HEK293 (cell line): ENCODE measurements around the gene POLG2.

Experiments
- CTCF ChIA-PET: fragments of 350-600 bp; formaldehyde crosslinking; extraction: SDS; loops from one replicate; lab custom pipeline; 2021; ENCODE audit warnings: antibody characterized with exemption; lab: Yijun Ruan, JAX
- POLR2A ChIA-PET: fragments of 300-600 bp; formaldehyde crosslinking; extraction: SDS; loops from one replicate; lab custom pipeline; 2020; ENCODE audit warnings: antibody characterized with exemption, inconsistent platforms; lab: Yijun Ruan, JAX
- H3K27ac ChIP-seq: fragments of 200-500 bp; sonication (Bioruptor generic); 2 replicates; pipeline ENCODE4 v1.5.1; 2014; ENCODE audit warnings: low read depth, low read length, control low read depth, inconsistent platforms; ENCODE audit errors: extremely low read depth
- H3K36me3 ChIP-seq, 2 experiments: fragments of 200-500 bp in 1 of 2; sonication (Bioruptor generic) in 1 of 2; 1 replicate in 1 of 2; 2 replicates in 1 of 2; pipeline ENCODE4 v1.5.1; 2014 to 2017; ENCODE audit warnings: inconsistent platforms in 2 of 2, low read length in 2 of 2; ENCODE audit not compliant: control insufficient read depth in 2 of 2, insufficient read depth in 1 of 2
- H3K4me1 ChIP-seq: fragments of 200-500 bp; sonication (Bioruptor generic); 2 replicates; pipeline ENCODE4 v1.5.1; 2014; ENCODE audit warnings: mild to moderate bottlenecking, low read length, inconsistent platforms; ENCODE audit not compliant: control insufficient read depth, insufficient read depth
- H3K4me3 ChIP-seq: 2 replicates; pipeline ENCODE4 v1.5.1; 2011; ENCODE audit warnings: low read depth, mild to moderate bottlenecking, control low read depth, low read length, moderate library complexity
- H3K9me3 ChIP-seq: fragments of 200-500 bp; sonication (Bioruptor generic); 2 replicates; pipeline ENCODE4 v1.5.1; 2014; ENCODE audit warnings: low read depth, low read length, inconsistent platforms; ENCODE audit not compliant: control insufficient read depth, insufficient read depth
- IKZF3 ChIP-seq: fragments of 450-650 bp; IDR thresholded peaks from 2 replicates; pipeline ENCODE4 v1.5.0; 2018; ENCODE audit warnings: missing biosample characterization, mild to moderate bottlenecking, missing genetic modification characterization, moderate library complexity
- MYNN ChIP-seq: fragments of 450-650 bp; formaldehyde crosslinking; IDR thresholded peaks from 2 replicates; pipeline ENCODE4 v1.5.1; 2016; ENCODE audit warnings: missing biosample characterization, missing genetic modification characterization, borderline replicate concordance
- YY1 ChIP-seq: fragments of 450-650 bp; formaldehyde crosslinking; IDR thresholded peaks from 2 replicates; pipeline ENCODE4 v1.5.1; 2018; ENCODE audit warnings: missing biosample characterization, missing genetic modification characterization
- ZIC2 ChIP-seq: fragments of 450-650 bp; formaldehyde crosslinking; IDR thresholded peaks from 2 replicates; pipeline ENCODE4 v1.5.1; 2016; ENCODE audit warnings: missing biosample characterization, missing genetic modification characterization
- ZNF140 ChIP-seq: fragments of 450-650 bp; formaldehyde crosslinking; IDR thresholded peaks from 2 replicates; pipeline ENCODE4 v1.5.1; 2016; ENCODE audit warnings: missing biosample characterization, missing genetic modification characterization
- ZNF223 ChIP-seq: fragments of 450-650 bp; formaldehyde crosslinking; IDR thresholded peaks from 2 replicates; pipeline ENCODE4 v1.5.1; 2016; ENCODE audit warnings: missing biosample characterization, missing genetic modification characterization
- ZNF292 ChIP-seq: fragments of 450-650 bp; formaldehyde crosslinking; IDR thresholded peaks from 2 replicates; pipeline ENCODE4 v1.5.1; 2016; ENCODE audit warnings: low read depth, missing biosample characterization, missing genetic modification characterization, borderline replicate concordance
- ZNF510 ChIP-seq: fragments of 450-650 bp; formaldehyde crosslinking; IDR thresholded peaks from 2 replicates; pipeline ENCODE4 v1.5.1; 2018; ENCODE audit warnings: mild to moderate bottlenecking, missing genetic modification characterization, missing biosample characterization; ENCODE audit not compliant: insufficient replicate concordance
- ZNF518A ChIP-seq: fragments of 450-650 bp; formaldehyde crosslinking; conservative IDR thresholded peaks from 2 replicates; pipeline ENCODE4 v1.5.1; 2016; ENCODE audit warnings: low read depth, missing biosample characterization, missing genetic modification characterization
- ZNF704 ChIP-seq: fragments of 450-650 bp; formaldehyde crosslinking; IDR thresholded peaks from 2 replicates; pipeline ENCODE4 v1.5.1; 2016; ENCODE audit warnings: missing biosample characterization, missing genetic modification characterization
- ZSCAN16 ChIP-seq: fragments of 450-650 bp; formaldehyde crosslinking; IDR thresholded peaks from 2 replicates; pipeline ENCODE4 v1.5.1; 2016; ENCODE audit warnings: missing biosample characterization, missing genetic modification characterization
- TF ChIP-seq, protein P1 (sequence below): fragments of 450-650 bp; formaldehyde crosslinking; IDR thresholded peaks from 2 replicates; pipeline ENCODE4 v1.5.1; 2016; ENCODE audit warnings: missing biosample characterization, missing genetic modification characterization

Gene POLG2

GRCh38 chr17:64499805-64500486 is 3.1 kb upstream of the POLG2 start (continued):
- TF ChIP-seq, protein P1, sequence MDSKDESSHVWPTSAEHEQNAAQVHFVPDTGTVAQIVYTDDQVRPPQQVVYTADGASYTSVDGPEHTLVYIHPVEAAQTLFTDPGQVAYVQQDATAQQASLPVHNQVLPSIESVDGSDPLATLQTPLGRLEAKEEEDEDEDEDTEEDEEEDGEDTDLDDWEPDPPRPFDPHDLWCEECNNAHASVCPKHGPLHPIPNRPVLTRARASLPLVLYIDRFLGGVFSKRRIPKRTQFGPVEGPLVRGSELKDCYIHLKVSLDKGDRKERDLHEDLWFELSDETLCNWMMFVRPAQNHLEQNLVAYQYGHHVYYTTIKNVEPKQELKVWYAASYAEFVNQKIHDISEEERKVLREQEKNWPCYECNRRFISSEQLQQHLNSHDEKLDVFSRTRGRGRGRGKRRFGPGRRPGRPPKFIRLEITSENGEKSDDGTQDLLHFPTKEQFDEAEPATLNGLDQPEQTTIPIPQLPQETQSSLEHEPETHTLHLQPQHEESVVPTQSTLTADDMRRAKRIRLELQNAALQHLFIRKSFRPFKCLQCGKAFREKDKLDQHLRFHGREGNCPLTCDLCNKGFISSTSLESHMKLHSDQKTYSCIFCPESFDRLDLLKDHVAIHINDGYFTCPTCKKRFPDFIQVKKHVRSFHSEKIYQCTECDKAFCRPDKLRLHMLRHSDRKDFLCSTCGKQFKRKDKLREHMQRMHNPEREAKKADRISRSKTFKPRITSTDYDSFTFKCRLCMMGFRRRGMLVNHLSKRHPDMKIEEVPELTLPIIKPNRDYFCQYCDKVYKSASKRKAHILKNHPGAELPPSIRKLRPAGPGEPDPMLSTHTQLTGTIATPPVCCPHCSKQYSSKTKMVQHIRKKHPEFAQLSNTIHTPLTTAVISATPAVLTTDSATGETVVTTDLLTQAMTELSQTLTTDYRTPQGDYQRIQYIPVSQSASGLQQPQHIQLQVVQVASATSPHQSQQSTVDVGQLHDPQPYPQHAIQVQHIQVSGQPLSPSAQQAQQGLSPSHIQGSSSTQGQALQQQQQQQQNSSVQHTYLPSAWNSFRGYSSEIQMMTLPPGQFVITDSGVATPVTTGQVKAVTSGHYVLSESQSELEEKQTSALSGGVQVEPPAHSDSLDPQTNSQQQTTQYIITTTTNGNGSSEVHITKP (tag by site-specific recombination): peak; percentile 76
- no peak for TF ChIP-seq ZIC2 (tag by site-specific recombination)
- no peak for TF ChIP-seq ZNF292 (tag by site-specific recombination)

DNA sequence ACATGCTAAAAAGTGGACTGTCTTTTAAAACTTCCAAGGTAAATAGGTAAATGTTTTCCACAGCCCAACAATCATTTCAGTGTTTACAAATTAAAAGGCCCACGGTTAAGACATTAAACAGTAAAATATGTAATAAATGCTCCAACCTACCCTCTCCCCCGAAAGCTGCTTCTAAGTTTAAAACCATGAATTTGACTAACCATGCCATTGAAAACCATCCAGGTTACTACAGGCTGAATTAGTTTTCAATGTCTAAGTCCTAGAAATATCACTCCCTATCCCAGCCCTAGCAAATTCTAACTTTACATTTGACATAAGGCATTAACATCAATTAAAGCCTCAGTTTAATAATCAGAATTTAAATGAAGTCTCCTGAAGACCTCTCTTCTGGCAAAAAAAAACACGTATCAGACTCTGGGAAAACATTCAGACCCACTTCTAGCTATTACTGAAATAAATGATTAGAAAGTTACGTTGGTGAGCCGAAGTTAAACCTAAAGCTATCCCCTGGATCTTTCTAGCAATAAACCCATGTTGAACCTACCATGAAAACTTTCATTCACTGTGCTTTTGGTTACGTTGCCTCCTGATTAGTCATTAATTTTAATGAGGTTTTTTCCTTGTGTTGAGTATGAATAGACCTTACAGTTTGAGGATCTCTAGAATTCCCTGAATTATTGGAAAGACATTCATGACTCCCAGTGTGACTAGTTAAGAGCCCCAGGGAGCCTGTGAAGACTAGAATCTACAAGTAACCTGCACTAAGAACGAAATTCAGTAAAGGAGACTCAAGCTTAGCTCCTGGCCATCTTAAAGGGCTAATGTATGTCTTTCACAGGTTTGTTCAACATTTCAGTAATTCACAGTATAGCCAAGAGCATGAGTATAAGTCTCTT is 1.7 kb upstream of the POLG2 start:
- TF ChIP-seq IKZF3 (tag by site-specific recombination) (0 out of 2 replicates have a peak, but pooled peaks have one; percentile 7), ZNF223 (tag by site-specific recombination) (no peak), ZNF704 (tag by site-specific recombination) (no peak), YY1 (tag by site-specific recombination) (no peak), MYNN (tag by site-specific recombination) (peak; percentile 65; the same call in 1 of the 2 replicates), ZNF510 (tag by site-specific recombination) (no peak), ZNF140 (tag by site-specific recombination) (no peak), ZSCAN16 (tag by site-specific recombination) (no peak), ZNF518A (tag by site-specific recombination) (no peak)
- ChIA-PET CTCF (interaction anchor here (0.5 to 1.0 kb wide), 7 partner anchors 16 to 441 kb away, joined by 3 to 5 read pairs (median 3); no protein-coding TSS in a partner anchor), POLR2A (interaction anchor here (0.6 to 5.2 kb wide), 4 partner anchors 8 to 165 kb away, joined by 6 to 146 read pairs (median 16); partner anchors contain the start of genes CEP95 and DDX5)
- peaks cover 21 to 66% of the 10 kb centered on the region in 2 experiments for H3K36me3 ChIP-seq
- H3K4me1 ChIP-seq: no peaks in the 10 kb centered on the region
- H3K27ac ChIP-seq: no peak overlapping the region
- no peak overlapping the region for H3K4me3 ChIP-seq
- H3K9me3 ChIP-seq: no peaks in the 10 kb centered on the region
